Colonic mucosa (tissue), 4 donors: ENCODE measurements around the gene SAMD5. TPM values are rescaled to one million over a fixed set of nuclear protein-coding genes. Genes with fewer than 3 reads are reported as not detected.

Experiments used
- DNase-seq: peaks from one replicate; pipeline ENCODE4 v3.0.0-alpha.2; 2020
- H3K27ac ChIP-seq: fragments of 200-600 bp; one replicate; pipeline ENCODE4 v1.8.0; 2021
- H3K27me3 ChIP-seq: fragments of 200-600 bp; one replicate; pipeline ENCODE4 v1.8.0; 2021
- H3K36me3 ChIP-seq: fragments of 200-600 bp; one replicate; pipeline ENCODE4 v1.8.0; 2021
- H3K4me1 ChIP-seq: fragments of 200-600 bp; one replicate; pipeline ENCODE4 v1.8.0; 2021; ENCODE audit warnings: mild to moderate bottlenecking
- H3K4me3 ChIP-seq: fragments of 200-600 bp; one replicate; pipeline ENCODE4 v1.8.0; 2021
- H3K9ac ChIP-seq, 2 donors: one replicate each; pipeline ENCODE4 v1.7.0; 2013; ENCODE audit warnings: control low read depth in 2 of 2, low read depth in 2 of 2, low read length in 2 of 2
- H3K9me3 ChIP-seq: fragments of 200-600 bp; one replicate; pipeline ENCODE4 v1.8.0; 2021
- intact Hi-C: fragments of 100-400 bp; cut with DNase I; formaldehyde crosslinking; loops from one replicate; pipeline ENCODE4 v1.14.1; 2022
- total RNA-seq, 2 donors: library from RNA; stranded (reverse); fragmentation: NEBNext Ultra II Directional in 1 of 2; extraction: Animal tissue kit (Norgen Biotek cat#: 25700) in 1 of 2; gene quantifications; one replicate each; pipeline ENCODE4 v1.2.1, GENCODE V29; 2021
- TF ChIP-seq, protein P1 (sequence below): fragments of 200-600 bp; IDR thresholded peaks from one replicate; pipeline ENCODE4 v1.8.0; 2022; ENCODE audit warnings: antibody characterized with exemption, mild to moderate bottlenecking
- donor health status: healthy.
- donor health status: DM: no; HTN: no; CAD: no.
- donor health status: DM: no; HTN: no; CAD: no.

SAMD5 gene
- total RNA-seq, 2 donors from 2014 or later = 11.8 to 13.8 TPM

DNA sequence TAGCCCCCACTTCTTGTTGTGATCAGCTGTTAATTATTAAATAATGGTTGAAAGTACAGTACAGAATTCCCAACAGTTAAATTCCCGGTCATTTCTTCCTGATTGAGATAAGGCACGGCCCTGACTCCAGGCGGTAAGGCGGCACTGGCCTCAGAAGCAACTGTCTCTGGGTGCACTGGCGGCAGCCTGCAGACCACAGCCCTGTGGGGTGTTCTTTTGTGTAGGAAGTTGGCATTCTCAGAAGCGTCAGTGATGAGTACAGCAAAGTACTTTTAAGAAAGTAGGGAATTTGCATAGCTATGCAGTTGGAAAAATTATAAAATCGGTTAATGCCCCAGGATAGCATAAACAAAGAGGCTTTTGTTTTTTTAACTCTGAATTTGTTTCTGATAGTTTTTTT is 50.5 kb downstream of the SAMD5 start:
- peak; percentile 57 for DNase-seq
- H3K4me3 ChIP-seq = no peak overlapping the region

DNA sequence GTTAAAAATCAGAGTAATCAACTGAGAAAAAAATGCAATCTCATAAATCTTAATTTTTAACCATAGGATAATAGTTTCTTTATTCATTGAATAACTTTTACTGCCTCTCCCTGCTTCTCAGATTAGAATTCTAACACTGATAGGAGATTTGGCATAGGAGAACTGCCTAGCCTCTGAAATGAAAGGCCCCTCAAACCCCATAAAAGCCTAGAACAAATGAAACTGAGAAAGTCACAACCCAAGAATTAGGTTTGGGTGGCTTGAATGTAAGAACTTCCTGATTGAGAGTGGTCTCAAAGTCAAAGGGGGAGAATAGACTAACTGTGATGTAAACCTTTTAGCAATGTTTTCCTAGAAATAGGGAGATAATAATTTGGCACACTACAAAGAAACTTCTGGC is 52.2 kb downstream of the SAMD5 start:
- Histone ChIP-seq H3K9ac (no peak overlapping the region), H3K27ac (no peak overlapping the region), H3K9me3 (no peaks in the 10 kb centered on the region), H3K4me1 (no peaks in the 10 kb centered on the region), H3K27me3 (no peaks in the 10 kb centered on the region), H3K36me3 (no peaks in the 10 kb centered on the region), H3K4me3 (no peak overlapping the region)
- DNase-seq = no peak
- intact Hi-C loops = no loop called here
- TF ChIP-seq, protein P1, sequence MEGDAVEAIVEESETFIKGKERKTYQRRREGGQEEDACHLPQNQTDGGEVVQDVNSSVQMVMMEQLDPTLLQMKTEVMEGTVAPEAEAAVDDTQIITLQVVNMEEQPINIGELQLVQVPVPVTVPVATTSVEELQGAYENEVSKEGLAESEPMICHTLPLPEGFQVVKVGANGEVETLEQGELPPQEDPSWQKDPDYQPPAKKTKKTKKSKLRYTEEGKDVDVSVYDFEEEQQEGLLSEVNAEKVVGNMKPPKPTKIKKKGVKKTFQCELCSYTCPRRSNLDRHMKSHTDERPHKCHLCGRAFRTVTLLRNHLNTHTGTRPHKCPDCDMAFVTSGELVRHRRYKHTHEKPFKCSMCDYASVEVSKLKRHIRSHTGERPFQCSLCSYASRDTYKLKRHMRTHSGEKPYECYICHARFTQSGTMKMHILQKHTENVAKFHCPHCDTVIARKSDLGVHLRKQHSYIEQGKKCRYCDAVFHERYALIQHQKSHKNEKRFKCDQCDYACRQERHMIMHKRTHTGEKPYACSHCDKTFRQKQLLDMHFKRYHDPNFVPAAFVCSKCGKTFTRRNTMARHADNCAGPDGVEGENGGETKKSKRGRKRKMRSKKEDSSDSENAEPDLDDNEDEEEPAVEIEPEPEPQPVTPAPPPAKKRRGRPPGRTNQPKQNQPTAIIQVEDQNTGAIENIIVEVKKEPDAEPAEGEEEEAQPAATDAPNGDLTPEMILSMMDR = no peak

More for the DNA sequence above, 50.5 kb downstream of the SAMD5 start:
- no peaks in the 10 kb centered on the region for H3K4me1 ChIP-seq
- no peaks in the 10 kb centered on the region for H3K9me3 ChIP-seq
- H3K27ac ChIP-seq = peak overlapping the region; percentile 37
- no peaks in the 10 kb centered on the region for H3K36me3 ChIP-seq
- intact Hi-C loops = no loop called here
- peak overlapping the region in 1 of 2 donors; percentile 51 for H3K9ac ChIP-seq
- no peaks in the 10 kb centered on the region for H3K27me3 ChIP-seq
- TF ChIP-seq, protein P1 = no peak

DNA sequence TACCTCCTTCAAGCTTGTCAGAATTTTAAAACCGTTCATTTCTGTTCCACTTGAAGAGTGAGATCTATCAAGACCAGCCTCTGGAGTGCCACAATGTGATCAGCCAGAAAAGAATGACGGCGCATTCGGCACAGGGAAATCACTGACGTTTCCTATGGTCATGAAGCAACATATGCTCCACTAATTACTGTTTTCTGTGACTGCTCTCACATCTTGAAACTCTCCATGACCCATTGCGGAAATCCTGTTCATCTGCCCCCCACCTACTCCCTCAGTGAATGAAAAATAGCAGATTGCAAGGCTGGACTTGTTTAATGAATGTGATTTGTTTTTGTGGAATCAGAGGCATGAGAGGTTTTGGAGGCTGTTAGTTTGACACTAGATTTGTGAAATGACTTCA is 53.2 kb downstream of the SAMD5 start:
- Histone ChIP-seq H3K27ac (no peak overlapping the region), H3K4me3 (no peak overlapping the region), H3K27me3 (no peaks in the 10 kb centered on the region), H3K36me3 (no peaks in the 10 kb centered on the region), H3K4me1 (no peaks in the 10 kb centered on the region), H3K9ac (no peak overlapping the region), H3K9me3 (no peaks in the 10 kb centered on the region)
- no peak for DNase-seq
- TF ChIP-seq, protein P1 = no peak
- intact Hi-C loops = no loop called here

DNA sequence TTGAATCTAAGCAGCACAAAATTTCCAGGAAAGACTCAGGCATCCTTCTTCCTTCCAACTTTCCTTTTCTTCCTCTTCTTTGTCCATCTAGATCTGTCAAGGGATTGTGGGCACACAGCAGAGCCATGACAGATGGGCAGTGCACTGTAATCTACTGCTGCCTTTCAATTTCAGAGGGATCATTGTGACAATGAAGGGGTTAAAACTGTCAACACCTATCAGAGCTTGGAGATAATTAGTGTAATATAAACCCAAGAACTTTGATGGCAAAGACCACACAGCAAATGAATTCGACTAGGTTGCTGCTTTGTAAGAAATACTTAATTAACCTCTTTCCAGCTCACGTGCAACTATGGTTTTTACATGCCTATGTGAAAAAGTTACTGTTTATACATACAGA is 55.0 kb downstream of the SAMD5 start:
- intact Hi-C loops = no loop called here
- H3K27ac ChIP-seq = no peak overlapping the region

DNA sequence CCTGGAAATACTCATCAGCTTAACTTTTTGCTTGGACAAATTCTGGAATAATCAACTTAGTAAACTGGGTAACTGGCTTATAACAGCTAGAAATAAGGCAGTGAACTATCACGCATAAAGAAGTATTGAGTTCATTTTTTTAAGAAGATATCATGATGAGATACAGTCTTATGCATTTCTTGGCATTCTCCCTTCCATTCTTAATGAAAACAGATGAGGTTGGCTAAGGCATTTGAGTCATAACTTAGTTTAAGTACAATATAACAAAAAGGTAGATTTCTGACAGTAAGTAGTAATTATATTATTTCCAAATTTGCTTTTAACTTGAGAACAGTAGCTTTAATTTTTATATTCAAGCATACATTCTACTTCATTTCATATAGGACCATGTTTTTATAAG is 56.1 kb downstream of the SAMD5 start:
- Histone ChIP-seq H3K9me3 (no peaks in the 10 kb centered on the region), H3K27me3 (no peaks in the 10 kb centered on the region), H3K36me3 (no peaks in the 10 kb centered on the region), H3K4me1 (no peaks in the 10 kb centered on the region), H3K9ac (no peak overlapping the region), H3K27ac (no peak overlapping the region), H3K4me3 (no peak overlapping the region)
- DNase-seq = no peak
- TF ChIP-seq, protein P1 = no peak
- intact Hi-C loops = no loop called here

More for the DNA sequence above, 55.0 kb downstream of the SAMD5 start:
- no peak overlapping the region for H3K9ac ChIP-seq
- no peaks in the 10 kb centered on the region for H3K27me3 ChIP-seq
- H3K4me3 ChIP-seq = no peak overlapping the region
- H3K4me1 ChIP-seq = no peaks in the 10 kb centered on the region
- H3K36me3 ChIP-seq = no peaks in the 10 kb centered on the region
- no peak for DNase-seq
- TF ChIP-seq, protein P1 = no peak
- no peaks in the 10 kb centered on the region for H3K9me3 ChIP-seq
